ENCODE measurements around the gene ACADSB. TPM values are rescaled to one million over a fixed set of nuclear protein-coding genes. Genes with fewer than 3 reads are reported as not detected.

Gene ACADSB
- polyA plus RNA-seq, 1 donor from 2014 or later = 20.3 TPM

DNA sequence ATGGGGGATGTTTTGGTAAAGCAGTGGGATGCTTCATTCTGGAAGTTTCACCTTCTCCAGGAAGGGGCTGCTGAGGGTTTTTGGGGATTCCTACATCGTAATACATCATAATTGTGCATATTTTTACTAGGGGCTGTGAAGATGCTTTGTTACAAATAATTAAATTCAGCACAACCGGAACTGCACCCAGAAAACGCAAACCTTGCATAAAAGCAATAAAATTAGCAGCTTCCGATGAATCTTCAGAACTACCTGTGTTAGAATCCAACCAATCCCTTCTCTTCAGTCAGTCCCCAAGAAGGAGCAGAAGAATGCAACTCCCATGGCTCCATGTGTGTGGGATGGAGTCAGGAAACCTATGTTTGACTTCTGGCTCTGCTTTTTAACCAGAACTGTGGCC is 78.5 kb downstream of the ACADSB start:
- Histone ChIP-seq H3K9me2 (ENCODE audit: insufficient read depth, low read length) (no peaks in the 10 kb centered on the region), H3F3A (ENCODE audit: insufficient read depth, low read length, poor library complexity, severe bottlenecking) (no peaks in the 10 kb centered on the region), H2AFZ (ENCODE audit: low read depth, low read length) (no peak overlapping the region), H3K9me3 (ENCODE audit: low read length) (no peaks in the 10 kb centered on the region), H3K27me3 (ENCODE audit: insufficient read depth, low read depth, low read length) (peaks cover 3% of the 10 kb centered on the region), H4K20me1 (ENCODE audit: insufficient read depth) (no peaks in the 10 kb centered on the region), H3K27ac (ENCODE audit: low read length) (no peak overlapping the region), H3K4me2 (ENCODE audit: low read length) (no peak overlapping the region), H3K4me3 (ENCODE audit: low read length) (no peak overlapping the region), H3K79me2 (replicated peaks; ENCODE audit: insufficient read depth, low read length) (no peaks in the 10 kb centered on the region), H3K36me3 (ENCODE audit: insufficient read depth, low read length) (no peaks in the 10 kb centered on the region), H3K9ac (ENCODE audit: low read length) (no peak overlapping the region)
- TF ChIP-seq, protein P1, sequence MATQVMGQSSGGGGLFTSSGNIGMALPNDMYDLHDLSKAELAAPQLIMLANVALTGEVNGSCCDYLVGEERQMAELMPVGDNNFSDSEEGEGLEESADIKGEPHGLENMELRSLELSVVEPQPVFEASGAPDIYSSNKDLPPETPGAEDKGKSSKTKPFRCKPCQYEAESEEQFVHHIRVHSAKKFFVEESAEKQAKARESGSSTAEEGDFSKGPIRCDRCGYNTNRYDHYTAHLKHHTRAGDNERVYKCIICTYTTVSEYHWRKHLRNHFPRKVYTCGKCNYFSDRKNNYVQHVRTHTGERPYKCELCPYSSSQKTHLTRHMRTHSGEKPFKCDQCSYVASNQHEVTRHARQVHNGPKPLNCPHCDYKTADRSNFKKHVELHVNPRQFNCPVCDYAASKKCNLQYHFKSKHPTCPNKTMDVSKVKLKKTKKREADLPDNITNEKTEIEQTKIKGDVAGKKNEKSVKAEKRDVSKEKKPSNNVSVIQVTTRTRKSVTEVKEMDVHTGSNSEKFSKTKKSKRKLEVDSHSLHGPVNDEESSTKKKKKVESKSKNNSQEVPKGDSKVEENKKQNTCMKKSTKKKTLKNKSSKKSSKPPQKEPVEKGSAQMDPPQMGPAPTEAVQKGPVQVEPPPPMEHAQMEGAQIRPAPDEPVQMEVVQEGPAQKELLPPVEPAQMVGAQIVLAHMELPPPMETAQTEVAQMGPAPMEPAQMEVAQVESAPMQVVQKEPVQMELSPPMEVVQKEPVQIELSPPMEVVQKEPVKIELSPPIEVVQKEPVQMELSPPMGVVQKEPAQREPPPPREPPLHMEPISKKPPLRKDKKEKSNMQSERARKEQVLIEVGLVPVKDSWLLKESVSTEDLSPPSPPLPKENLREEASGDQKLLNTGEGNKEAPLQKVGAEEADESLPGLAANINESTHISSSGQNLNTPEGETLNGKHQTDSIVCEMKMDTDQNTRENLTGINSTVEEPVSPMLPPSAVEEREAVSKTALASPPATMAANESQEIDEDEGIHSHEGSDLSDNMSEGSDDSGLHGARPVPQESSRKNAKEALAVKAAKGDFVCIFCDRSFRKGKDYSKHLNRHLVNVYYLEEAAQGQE (IDR thresholded peaks at IDR 0.05; ENCODE audit: borderline replicate concordance) = no peak
- no peak for TF ChIP-seq POLR2AphosphoS5 (IDR thresholded peaks at IDR 0.05)
- TF ChIP-seq RAD21 (conservative IDR thresholded peaks at IDR 0.05) = no peak
- TF ChIP-seq EZH2 (IDR thresholded peaks at IDR 0.05; ENCODE audit: borderline replicate concordance, insufficient read depth, low read length, poor library complexity, severe bottlenecking) = no peak
- TF ChIP-seq TAF1 (IDR thresholded peaks at IDR 0.05; ENCODE audit: low read depth) = no peak

DNA sequence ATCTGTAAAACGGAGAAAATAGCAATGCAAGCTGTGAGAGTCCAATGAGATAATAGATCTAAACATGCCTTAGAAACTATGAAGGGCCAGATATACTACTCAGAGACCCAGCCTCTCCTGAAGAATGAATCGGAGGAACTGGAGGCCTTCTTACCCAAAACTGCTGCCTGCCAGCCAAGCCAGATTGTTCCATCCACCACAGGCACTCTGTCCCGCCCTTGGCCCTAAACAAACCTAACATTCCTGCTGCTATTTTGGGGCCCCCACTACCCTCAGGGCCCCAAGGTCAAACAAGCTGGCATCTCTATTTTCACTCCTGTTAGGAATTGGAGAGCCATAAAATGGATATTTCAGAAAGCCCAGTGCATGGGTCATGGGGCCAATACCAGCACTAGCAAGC is 79.0 kb downstream of the ACADSB start:
- TF ChIP-seq TAF1 (IDR thresholded peaks at IDR 0.05; ENCODE audit: low read depth) (no peak), EP300 (conservative IDR thresholded peaks at IDR 0.05; ENCODE audit: poor library complexity, severe bottlenecking) (no peak), POLR2AphosphoS5 (IDR thresholded peaks at IDR 0.05) (no peak), SMC3 (conservative IDR thresholded peaks at IDR 0.05; ENCODE audit: poor library complexity) (no peak), RAD21 (conservative IDR thresholded peaks at IDR 0.05) (no peak), MXI1 (conservative IDR thresholded peaks at IDR 0.05; ENCODE audit: poor library complexity, severe bottlenecking) (no peak), EZH2 (IDR thresholded peaks at IDR 0.05; ENCODE audit: borderline replicate concordance, insufficient read depth, low read length, poor library complexity, severe bottlenecking) (no peak)
- TF ChIP-seq, protein P1 (IDR thresholded peaks at IDR 0.05; ENCODE audit: borderline replicate concordance) = no peak
- TF ChIP-seq, protein P2, sequence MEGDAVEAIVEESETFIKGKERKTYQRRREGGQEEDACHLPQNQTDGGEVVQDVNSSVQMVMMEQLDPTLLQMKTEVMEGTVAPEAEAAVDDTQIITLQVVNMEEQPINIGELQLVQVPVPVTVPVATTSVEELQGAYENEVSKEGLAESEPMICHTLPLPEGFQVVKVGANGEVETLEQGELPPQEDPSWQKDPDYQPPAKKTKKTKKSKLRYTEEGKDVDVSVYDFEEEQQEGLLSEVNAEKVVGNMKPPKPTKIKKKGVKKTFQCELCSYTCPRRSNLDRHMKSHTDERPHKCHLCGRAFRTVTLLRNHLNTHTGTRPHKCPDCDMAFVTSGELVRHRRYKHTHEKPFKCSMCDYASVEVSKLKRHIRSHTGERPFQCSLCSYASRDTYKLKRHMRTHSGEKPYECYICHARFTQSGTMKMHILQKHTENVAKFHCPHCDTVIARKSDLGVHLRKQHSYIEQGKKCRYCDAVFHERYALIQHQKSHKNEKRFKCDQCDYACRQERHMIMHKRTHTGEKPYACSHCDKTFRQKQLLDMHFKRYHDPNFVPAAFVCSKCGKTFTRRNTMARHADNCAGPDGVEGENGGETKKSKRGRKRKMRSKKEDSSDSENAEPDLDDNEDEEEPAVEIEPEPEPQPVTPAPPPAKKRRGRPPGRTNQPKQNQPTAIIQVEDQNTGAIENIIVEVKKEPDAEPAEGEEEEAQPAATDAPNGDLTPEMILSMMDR (IDR thresholded peaks at IDR 0.05; ENCODE audit: poor library complexity, severe bottlenecking) = no peak
- H3K9me2 ChIP-seq (ENCODE audit: insufficient read depth, low read length) = no peaks in the 10 kb centered on the region

More for the DNA sequence above, 79.0 kb downstream of the ACADSB start:
- Histone ChIP-seq H3K79me2 (replicated peaks; ENCODE audit: insufficient read depth, low read length) (no peaks in the 10 kb centered on the region), H3K27me3 (ENCODE audit: insufficient read depth, low read depth, low read length) (peaks cover 3% of the 10 kb centered on the region), H3K27ac (ENCODE audit: low read length) (no peak overlapping the region), H3K9me3 (ENCODE audit: low read length) (no peaks in the 10 kb centered on the region), H3K4me3 (ENCODE audit: low read length) (no peak overlapping the region), H2AFZ (ENCODE audit: low read depth, low read length) (no peak overlapping the region), H3K9ac (ENCODE audit: low read length) (no peak overlapping the region), H3K4me2 (ENCODE audit: low read length) (no peak overlapping the region), H4K20me1 (ENCODE audit: insufficient read depth) (no peaks in the 10 kb centered on the region), H3K36me3 (ENCODE audit: insufficient read depth, low read length) (no peaks in the 10 kb centered on the region), H3F3A (ENCODE audit: insufficient read depth, low read length, poor library complexity, severe bottlenecking) (no peaks in the 10 kb centered on the region)
